Astrocyte of the cerebellum (primary cell): ENCODE measurements around the gene FOXE3.

Source experiments
- DNase-seq: peaks from one replicate; pipeline ENCODE4 v3.0.0-alpha.2; 2011; ENCODE audit warnings: low read depth
- H3K4me3 ChIP-seq: 2 replicates; pipeline ENCODE4 v1.5.1; 2011; ENCODE audit warnings: mild to moderate bottlenecking, low read depth, low read length, moderate library complexity
- in situ Hi-C: cut with HindIII; loops from 2 replicates; pipeline ENCODE4 v1.10.0; 2017; ENCODE audit warnings: low sequenced_read_pairs
- TF ChIP-seq, protein P1 (sequence below): IDR thresholded peaks from 2 replicates; pipeline ENCODE4 v1.5.1; 2012; ENCODE audit warnings: low read length, low read depth, moderate library complexity, mild to moderate bottlenecking; ENCODE audit errors: missing control alignments

The FOXE3 gene

GRCh38 chr1:47384083-47384482, 32.0 kb upstream of the FOXE3 start:
- TF ChIP-seq, protein P1, sequence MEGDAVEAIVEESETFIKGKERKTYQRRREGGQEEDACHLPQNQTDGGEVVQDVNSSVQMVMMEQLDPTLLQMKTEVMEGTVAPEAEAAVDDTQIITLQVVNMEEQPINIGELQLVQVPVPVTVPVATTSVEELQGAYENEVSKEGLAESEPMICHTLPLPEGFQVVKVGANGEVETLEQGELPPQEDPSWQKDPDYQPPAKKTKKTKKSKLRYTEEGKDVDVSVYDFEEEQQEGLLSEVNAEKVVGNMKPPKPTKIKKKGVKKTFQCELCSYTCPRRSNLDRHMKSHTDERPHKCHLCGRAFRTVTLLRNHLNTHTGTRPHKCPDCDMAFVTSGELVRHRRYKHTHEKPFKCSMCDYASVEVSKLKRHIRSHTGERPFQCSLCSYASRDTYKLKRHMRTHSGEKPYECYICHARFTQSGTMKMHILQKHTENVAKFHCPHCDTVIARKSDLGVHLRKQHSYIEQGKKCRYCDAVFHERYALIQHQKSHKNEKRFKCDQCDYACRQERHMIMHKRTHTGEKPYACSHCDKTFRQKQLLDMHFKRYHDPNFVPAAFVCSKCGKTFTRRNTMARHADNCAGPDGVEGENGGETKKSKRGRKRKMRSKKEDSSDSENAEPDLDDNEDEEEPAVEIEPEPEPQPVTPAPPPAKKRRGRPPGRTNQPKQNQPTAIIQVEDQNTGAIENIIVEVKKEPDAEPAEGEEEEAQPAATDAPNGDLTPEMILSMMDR, result no peak
- in situ Hi-C loops, result no loop called here

DNA sequence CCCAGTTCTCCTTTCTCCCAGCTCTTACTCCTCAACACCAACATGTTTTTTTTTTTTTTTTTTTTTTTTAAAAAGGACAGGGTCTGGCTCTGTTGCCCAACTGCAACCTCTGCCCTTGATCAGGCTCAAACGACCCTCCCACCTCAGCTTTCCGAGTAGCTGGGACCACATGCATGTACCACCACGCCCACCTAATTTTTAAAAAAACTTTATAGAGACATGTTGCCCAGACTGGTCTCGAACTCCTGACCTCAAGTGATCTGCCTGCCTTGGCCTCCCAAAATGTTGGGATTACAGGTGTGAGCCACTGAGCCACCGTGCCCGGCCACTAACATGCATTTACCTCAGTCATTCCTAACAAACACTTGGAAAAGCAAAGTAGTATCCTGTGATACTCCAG, 31.1 kb upstream of the FOXE3 start:
- in situ Hi-C loops, result no loop called here
- DNase-seq, result no peak
- H3K4me3 ChIP-seq, result no peak overlapping the region
- TF ChIP-seq, protein P1, result no peak

More at GRCh38 chr1:47384083-47384482, 32.0 kb upstream of the FOXE3 start:
- no peak overlapping the region for H3K4me3 ChIP-seq
- no peak for DNase-seq

DNA sequence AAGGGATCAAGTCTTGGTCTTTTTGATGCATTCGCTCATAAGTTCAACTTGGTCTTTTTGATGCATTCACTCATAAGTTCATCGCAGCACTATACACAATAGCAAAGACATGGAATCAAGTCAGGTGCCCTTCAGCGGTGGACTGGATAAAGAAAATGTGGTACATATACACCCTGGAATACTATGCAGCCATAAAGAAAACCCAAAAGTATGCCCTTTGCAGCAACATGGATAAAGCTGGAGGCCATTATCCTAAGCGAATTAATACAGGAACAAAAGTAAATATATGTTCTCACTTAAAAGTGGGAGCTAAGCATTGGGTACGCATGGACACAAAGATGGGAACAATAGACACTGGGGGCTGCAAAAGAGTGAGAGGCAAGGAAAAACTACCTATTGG, 29.8 kb upstream of the FOXE3 start:
- in situ Hi-C loops, result no loop called here
- TF ChIP-seq, protein P1, result no peak
- DNase-seq, result no peak
- no peak overlapping the region for H3K4me3 ChIP-seq

GRCh38 chr1:47388030-47388890, 27.8 kb upstream of the FOXE3 start:
- TF ChIP-seq, protein P1, result no peak
- no peak overlapping the region for H3K4me3 ChIP-seq
- DNase-seq, result no peak
- in situ Hi-C loops, result no loop called here

GRCh38 chr1:47388891-47389238, 27.2 kb upstream of the FOXE3 start:
- H3K4me3 ChIP-seq, result no peak overlapping the region
- DNase-seq, result peak; percentile 20
- TF ChIP-seq, protein P1, result peak; percentile 80
- in situ Hi-C loops, result no loop called here

- DNase-seq, result no peak
- in situ Hi-C loops, result no loop called here
- TF ChIP-seq, protein P1, result no peak
- H3K4me3 ChIP-seq, result no peak overlapping the region
These were observed 26.4 kb upstream of the FOXE3 start for GRCh38 chr1:47389731-47390130.
